GM12878 (cell line): ENCODE measurements around the gene PDRG1.

Experiments
- CTCF ChIP-seq, 3 experiments: IDR thresholded peaks in 2 of 3; conservative IDR thresholded peaks in 1 of 3; 2 replicates each; pipeline ENCODE4 v1.5.1; 2011; ENCODE audit warnings: low read depth in 3 of 3, low read length in 3 of 3, mild to moderate bottlenecking in 3 of 3, control low read depth in 2 of 3, moderate library complexity in 2 of 3, inconsistent platforms in 1 of 3, mixed read lengths in 1 of 3; ENCODE audit not compliant: control insufficient read depth in 2 of 3, insufficient read depth in 1 of 3; ENCODE audit errors: extremely low read depth in 1 of 3
- EP300 ChIP-seq, 2 experiments: fragments of 150-350 bp in 1 of 2; IDR thresholded peaks; 2 replicates each; pipeline ENCODE4 v1.6.1; 2011 to 2012; ENCODE audit warnings: low read depth in 2 of 2, low read length in 2 of 2, borderline replicate concordance in 1 of 2, improper control_type of control experiment in 1 of 2, inconsistent platforms in 1 of 2; ENCODE audit not compliant: control insufficient read depth in 1 of 2
- EZH2 ChIP-seq: IDR thresholded peaks from 2 replicates; pipeline ENCODE4 v1.6.1; 2012; ENCODE audit warnings: low read depth, mild to moderate bottlenecking, control low read depth, inconsistent platforms, low read length, borderline replicate concordance; ENCODE audit not compliant: control insufficient read depth
- IKZF1 ChIP-seq: fragments of 450-650 bp; conservative IDR thresholded peaks from 2 replicates; pipeline ENCODE4 v1.6.1; 2017; ENCODE audit warnings: antibody characterized with exemption, mild to moderate bottlenecking
- MLLT1 ChIP-seq: fragments of 450-650 bp; IDR thresholded peaks from 2 replicates; pipeline ENCODE4 v1.6.1; 2016; ENCODE audit warnings: mild to moderate bottlenecking
- POLR2AphosphoS5 ChIP-seq: IDR thresholded peaks from 2 replicates; pipeline ENCODE4 v1.6.1; 2011; ENCODE audit warnings: mild to moderate bottlenecking, low read length, inconsistent platforms
- RAD21 ChIP-seq: IDR thresholded peaks from 2 replicates; pipeline ENCODE4 v1.6.1; 2011; ENCODE audit warnings: mild to moderate bottlenecking, low read depth, low read length, moderate library complexity; ENCODE audit not compliant: insufficient read depth
- TAF1 ChIP-seq: IDR thresholded peaks from 2 replicates; pipeline ENCODE4 v1.6.1; 2011; ENCODE audit warnings: mild to moderate bottlenecking, low read depth, low read length, borderline replicate concordance
- TF ChIP-seq, protein P1 (sequence below): IDR thresholded peaks from 2 replicates; pipeline ENCODE4 v1.6.1; 2012; ENCODE audit warnings: mild to moderate bottlenecking, low read depth, low read length
- TF ChIP-seq, protein P2 (sequence below): fragments of 450-650 bp; IDR thresholded peaks from 2 replicates; pipeline ENCODE4 v1.6.1; 2016; ENCODE audit warnings: mild to moderate bottlenecking

DNA sequence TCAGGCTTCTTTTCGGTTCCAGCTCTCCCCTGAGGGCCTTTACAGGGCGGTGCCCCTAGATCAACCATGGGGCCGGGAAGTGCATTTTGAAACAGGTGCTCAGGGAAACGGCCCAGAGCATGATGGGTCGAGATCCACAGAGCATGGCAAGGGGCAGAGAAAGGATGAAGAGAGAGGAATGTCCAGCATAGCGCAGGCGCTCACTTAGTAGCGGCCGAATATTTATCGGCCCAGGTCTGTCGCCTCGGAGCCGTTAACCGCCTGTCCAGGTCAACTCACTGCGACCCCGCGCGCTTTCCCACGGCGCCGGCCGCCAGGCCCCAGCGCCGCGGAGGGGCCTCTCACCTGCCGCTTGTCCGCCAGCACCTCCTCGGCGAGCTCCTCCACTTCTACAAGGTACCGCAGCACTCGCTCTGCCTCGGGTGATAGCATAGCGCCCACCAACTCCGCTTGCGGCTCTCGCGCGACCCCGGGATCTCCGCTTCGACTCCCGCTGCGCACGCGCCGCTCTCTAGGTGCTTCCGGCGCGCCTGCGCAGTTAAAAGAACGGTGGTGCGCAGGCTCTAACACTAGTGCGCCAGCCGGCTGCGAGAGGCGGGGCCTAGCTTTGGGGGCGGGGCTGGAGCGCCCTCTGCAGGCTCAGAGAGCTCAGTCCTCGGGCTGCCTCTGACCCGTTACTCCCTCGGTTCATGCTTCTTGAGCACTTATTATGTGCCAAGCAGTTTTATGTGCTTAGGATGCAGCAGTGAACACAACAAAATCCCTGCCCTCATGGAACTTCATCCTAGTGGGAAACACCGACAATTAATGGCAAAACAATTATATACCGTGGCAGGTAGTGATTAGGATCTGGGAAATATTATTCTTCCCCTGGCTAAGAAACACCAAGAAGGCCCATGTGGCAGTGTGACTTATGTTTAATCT, at the start of gene PDRG1:
- TF ChIP-seq RAD21 (peak; percentile 86), TAF1 (peak; percentile 83), EZH2 (no peak), EP300 (IDR thresholded peaks at IDR 0.05; ENCODE audit: borderline replicate concordance in 1 of 2, control insufficient read depth in 1 of 2, low read depth in 2 of 2, low read length in 2 of 2) (no peak), CTCF (IDR thresholded peaks at IDR 0.05 in 2 of 3, conservative IDR thresholded peaks at IDR 0.05 in 1 of 3; ENCODE audit: control insufficient read depth in 2 of 3, extremely low read depth in 1 of 3, insufficient read depth in 1 of 3, low read depth in 3 of 3, low read length in 3 of 3) (peak; percentile 96 to 99 (median 96); a peak in 5 of 6 replicates), IKZF1 (peak; percentile 100), POLR2AphosphoS5 (peak; percentile 95), MLLT1 (no peak)
- TF ChIP-seq, protein P1, sequence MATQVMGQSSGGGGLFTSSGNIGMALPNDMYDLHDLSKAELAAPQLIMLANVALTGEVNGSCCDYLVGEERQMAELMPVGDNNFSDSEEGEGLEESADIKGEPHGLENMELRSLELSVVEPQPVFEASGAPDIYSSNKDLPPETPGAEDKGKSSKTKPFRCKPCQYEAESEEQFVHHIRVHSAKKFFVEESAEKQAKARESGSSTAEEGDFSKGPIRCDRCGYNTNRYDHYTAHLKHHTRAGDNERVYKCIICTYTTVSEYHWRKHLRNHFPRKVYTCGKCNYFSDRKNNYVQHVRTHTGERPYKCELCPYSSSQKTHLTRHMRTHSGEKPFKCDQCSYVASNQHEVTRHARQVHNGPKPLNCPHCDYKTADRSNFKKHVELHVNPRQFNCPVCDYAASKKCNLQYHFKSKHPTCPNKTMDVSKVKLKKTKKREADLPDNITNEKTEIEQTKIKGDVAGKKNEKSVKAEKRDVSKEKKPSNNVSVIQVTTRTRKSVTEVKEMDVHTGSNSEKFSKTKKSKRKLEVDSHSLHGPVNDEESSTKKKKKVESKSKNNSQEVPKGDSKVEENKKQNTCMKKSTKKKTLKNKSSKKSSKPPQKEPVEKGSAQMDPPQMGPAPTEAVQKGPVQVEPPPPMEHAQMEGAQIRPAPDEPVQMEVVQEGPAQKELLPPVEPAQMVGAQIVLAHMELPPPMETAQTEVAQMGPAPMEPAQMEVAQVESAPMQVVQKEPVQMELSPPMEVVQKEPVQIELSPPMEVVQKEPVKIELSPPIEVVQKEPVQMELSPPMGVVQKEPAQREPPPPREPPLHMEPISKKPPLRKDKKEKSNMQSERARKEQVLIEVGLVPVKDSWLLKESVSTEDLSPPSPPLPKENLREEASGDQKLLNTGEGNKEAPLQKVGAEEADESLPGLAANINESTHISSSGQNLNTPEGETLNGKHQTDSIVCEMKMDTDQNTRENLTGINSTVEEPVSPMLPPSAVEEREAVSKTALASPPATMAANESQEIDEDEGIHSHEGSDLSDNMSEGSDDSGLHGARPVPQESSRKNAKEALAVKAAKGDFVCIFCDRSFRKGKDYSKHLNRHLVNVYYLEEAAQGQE: peak; percentile 11; the same call in 1 of the 2 replicates
- TF ChIP-seq, protein P2, sequence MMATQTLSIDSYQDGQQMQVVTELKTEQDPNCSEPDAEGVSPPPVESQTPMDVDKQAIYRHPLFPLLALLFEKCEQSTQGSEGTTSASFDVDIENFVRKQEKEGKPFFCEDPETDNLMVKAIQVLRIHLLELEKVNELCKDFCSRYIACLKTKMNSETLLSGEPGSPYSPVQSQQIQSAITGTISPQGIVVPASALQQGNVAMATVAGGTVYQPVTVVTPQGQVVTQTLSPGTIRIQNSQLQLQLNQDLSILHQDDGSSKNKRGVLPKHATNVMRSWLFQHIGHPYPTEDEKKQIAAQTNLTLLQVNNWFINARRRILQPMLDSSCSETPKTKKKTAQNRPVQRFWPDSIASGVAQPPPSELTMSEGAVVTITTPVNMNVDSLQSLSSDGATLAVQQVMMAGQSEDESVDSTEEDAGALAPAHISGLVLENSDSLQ: no peak
